HCT116 (cell line): ENCODE results near the gene RNF225. TPM values are rescaled to one million over a fixed set of nuclear protein-coding genes. Genes with fewer than 3 reads are reported as not detected.

Source experiments
- ATAC-seq: fragments of 200-7000 bp; cut with Tn5 transposase; 2 replicates; pipeline ENCODE4 v1.9.1; 2020; ENCODE audit warnings: mild to moderate bottlenecking, moderate library complexity
- BruUV-seq: library from RNA; stranded (reverse); fragments of 400-500 nt; replicated peaks from 2 replicates; lab custom pipeline; 2021; lab: Mats Ljungman, UMichigan
- CTCF ChIA-PET: fragments of 300-600 bp; sonication (Branson Sonifier 250); formaldehyde crosslinking; loops from one replicate; lab custom pipeline; 2021; ENCODE audit warnings: antibody characterized with exemption; lab: Charles Lee
- POLR2A ChIA-PET: fragments of 300-600, 350-600 bp; sonication (Branson Sonifier 250); formaldehyde crosslinking; loops from one replicate; lab custom pipeline; 2021; ENCODE audit warnings: antibody characterized with exemption; lab: Charles Lee
- RAD21 ChIA-PET, 2 experiments: fragments of 300-600 bp; sonication (Branson Sonifier 250); formaldehyde crosslinking; loops; one replicate each; lab custom pipeline; 2023; ENCODE audit warnings: low total read pairs in 2 of 2; ENCODE audit not compliant: uncharacterized antibody in 2 of 2, unreplicated experiment in 2 of 2, low non-redundant PET in 1 of 2; lab: Charles Lee
- DNase-seq: peaks from one replicate; pipeline ENCODE4 v3.0.0-alpha.2; 2010; ENCODE audit warnings: low read depth, low spot score
- H2AFZ ChIP-seq: fragments of 200-600 bp; shearing (Covaris generic), sonication (generic); 2 replicates; pipeline ENCODE4 v1.6.1; 2017; ENCODE audit warnings: low read depth, mixed run types, mixed read lengths, antibody characterized with exemption, low read length; ENCODE audit not compliant: poor library complexity, severe bottlenecking
- H3K27ac ChIP-seq: 2 replicates; pipeline ENCODE4 v1.5.1; 2012; ENCODE audit warnings: low read depth, low read length
- H3K27me3 ChIP-seq: fragments of 200-600 bp; sonication (generic); 2 replicates; pipeline ENCODE4 v1.6.1; 2016; ENCODE audit warnings: mixed run types, low read length, mixed read lengths; ENCODE audit not compliant: insufficient read depth
- H3K36me3 ChIP-seq, 2 experiments: fragments of 200-500 bp in 1 of 2; fragments of 200-600 bp in 1 of 2; sonication (Bioruptor generic) in 1 of 2; sonication (generic) in 1 of 2; 2 replicates each; pipeline versions ENCODE4 v1.5.1 to v1.6.1; 2014 to 2016; ENCODE audit warnings: low read length in 2 of 2, inconsistent platforms in 1 of 2, mixed read lengths in 1 of 2, mixed run types in 1 of 2; ENCODE audit not compliant: insufficient read depth in 2 of 2, control insufficient read depth in 1 of 2
- H3K4me1 ChIP-seq, 2 experiments: fragments of 200-600 bp in 1 of 2; sonication (generic) in 1 of 2; 2 replicates each; pipeline versions ENCODE4 v1.5.1 to v1.6.1; 2012 to 2017; ENCODE audit warnings: low read length in 2 of 2, inconsistent platforms in 1 of 2, mild to moderate bottlenecking in 1 of 2, mixed read lengths in 1 of 2, mixed run types in 1 of 2, moderate library complexity in 1 of 2; ENCODE audit not compliant: insufficient read depth in 2 of 2, control insufficient read depth in 1 of 2
- H3K4me2 ChIP-seq: fragments of 200-600 bp; sonication (generic); 2 replicates; pipeline ENCODE4 v1.6.1; 2017; ENCODE audit warnings: mixed run types, low read length, mixed read lengths
- H3K4me3 ChIP-seq, 2 experiments: fragments of 200-600 bp in 1 of 2; sonication (generic) in 1 of 2; replicated peaks in 1 of 2; 2 replicates each; pipeline ENCODE4 v1.5.1; 2011 to 2016; ENCODE audit warnings: low read length in 2 of 2, control low read depth in 1 of 2, low read depth in 1 of 2, mild to moderate bottlenecking in 1 of 2, mixed read lengths in 1 of 2, mixed run types in 1 of 2
- H3K79me2 ChIP-seq: fragments of 200-600 bp; sonication (generic); 2 replicates; pipeline ENCODE4 v1.6.1; 2017; ENCODE audit warnings: mild to moderate bottlenecking, mixed run types, low read length, moderate library complexity, mixed read lengths; ENCODE audit not compliant: insufficient read depth
- H3K9ac ChIP-seq: fragments of 200-600 bp; sonication (generic); 2 replicates; pipeline ENCODE4 v1.6.1; 2016; ENCODE audit warnings: low read length, mixed read lengths
- H3K9me2 ChIP-seq: fragments of 200-600 bp; sonication (generic), shearing (Covaris generic); 2 replicates; pipeline ENCODE4 v1.6.1; 2017; ENCODE audit warnings: mixed run types, mild to moderate bottlenecking, moderate library complexity; ENCODE audit not compliant: insufficient read depth
- H3K9me3 ChIP-seq, 2 experiments: fragments of 200-500 bp in 1 of 2; fragments of 200-600 bp in 1 of 2; sonication (Bioruptor generic) in 1 of 2; sonication (generic) in 1 of 2; 2 replicates each; pipeline ENCODE4 v1.6.1; 2014 to 2017; ENCODE audit warnings: low read length in 2 of 2, mixed read lengths in 2 of 2, inconsistent platforms in 1 of 2, low read depth in 1 of 2, mild to moderate bottlenecking in 1 of 2, mixed run types in 1 of 2, moderate library complexity in 1 of 2; ENCODE audit not compliant: control insufficient read depth in 1 of 2, insufficient read depth in 1 of 2
- H4K20me1 ChIP-seq: fragments of 200-600 bp; sonication (generic), shearing (Covaris generic); 2 replicates; pipeline ENCODE4 v1.6.1; 2017; ENCODE audit warnings: mixed run types, mild to moderate bottlenecking, moderate library complexity; ENCODE audit not compliant: insufficient read depth
- CBX3 ChIP-seq: IDR thresholded peaks from 2 replicates; pipeline ENCODE4 v1.6.1; 2012; ENCODE audit warnings: low read depth
- CEBPB ChIP-seq: IDR thresholded peaks from 2 replicates; pipeline ENCODE4 v1.6.1; 2012; ENCODE audit warnings: low read depth
- EGR1 ChIP-seq: IDR thresholded peaks from 2 replicates; pipeline ENCODE4 v1.6.1; 2012; ENCODE audit warnings: low read depth
- ELF1 ChIP-seq: IDR thresholded peaks from 2 replicates; pipeline ENCODE4 v1.6.1; 2012; ENCODE audit warnings: low read depth, borderline replicate concordance
- JUND ChIP-seq: IDR thresholded peaks from 2 replicates; pipeline ENCODE4 v1.6.1; 2012
- POLR2AphosphoS5 ChIP-seq: IDR thresholded peaks from 2 replicates; pipeline ENCODE4 v1.6.1; 2011; ENCODE audit warnings: mild to moderate bottlenecking, low read depth, low read length, moderate library complexity
- SRF ChIP-seq: IDR thresholded peaks from 2 replicates; pipeline ENCODE4 v1.6.1; 2012; ENCODE audit warnings: low read depth
- YY1 ChIP-seq: IDR thresholded peaks from 2 replicates; pipeline ENCODE4 v1.6.1; 2011; ENCODE audit warnings: low read length, low read depth, moderate library complexity, mild to moderate bottlenecking; ENCODE audit not compliant: insufficient replicate concordance; ENCODE audit errors: extremely low read depth
- intact Hi-C: fragments of 100-400 bp; cut with micrococcal nuclease; formaldehyde crosslinking; loops from 2 replicates; pipeline ENCODE4 v1.10.0; 2022
- total RNA-seq: library from RNA; stranded (reverse); gene quantifications from one replicate; pipeline ENCODE4 v1.2.1, GENCODE V29; 2021; ENCODE audit not compliant: unreplicated experiment
- TF ChIP-seq, protein P1 (sequence below): IDR thresholded peaks from 2 replicates; pipeline ENCODE4 v1.6.1; 2012; ENCODE audit warnings: low read depth
- TF ChIP-seq, protein P2 (sequence below), 3 experiments: fragments of 200-600 bp in 1 of 3; sonication (generic) in 1 of 3; IDR thresholded peaks in 2 of 3; conservative IDR thresholded peaks in 1 of 3; 2 replicates each; pipeline ENCODE4 v1.5.1; 2012 to 2017; ENCODE audit warnings: low read depth in 2 of 3, low read length in 2 of 3, antibody characterized with exemption in 1 of 3, borderline replicate concordance in 1 of 3, control low read depth in 1 of 3, mild to moderate bottlenecking in 1 of 3, mixed read lengths in 1 of 3, mixed run types in 1 of 3, moderate library complexity in 1 of 3; ENCODE audit not compliant: insufficient read depth in 1 of 3

Gene RNF225
- total RNA-seq, 1 experiment from 2014 or later, result 1.2 TPM

DNA sequence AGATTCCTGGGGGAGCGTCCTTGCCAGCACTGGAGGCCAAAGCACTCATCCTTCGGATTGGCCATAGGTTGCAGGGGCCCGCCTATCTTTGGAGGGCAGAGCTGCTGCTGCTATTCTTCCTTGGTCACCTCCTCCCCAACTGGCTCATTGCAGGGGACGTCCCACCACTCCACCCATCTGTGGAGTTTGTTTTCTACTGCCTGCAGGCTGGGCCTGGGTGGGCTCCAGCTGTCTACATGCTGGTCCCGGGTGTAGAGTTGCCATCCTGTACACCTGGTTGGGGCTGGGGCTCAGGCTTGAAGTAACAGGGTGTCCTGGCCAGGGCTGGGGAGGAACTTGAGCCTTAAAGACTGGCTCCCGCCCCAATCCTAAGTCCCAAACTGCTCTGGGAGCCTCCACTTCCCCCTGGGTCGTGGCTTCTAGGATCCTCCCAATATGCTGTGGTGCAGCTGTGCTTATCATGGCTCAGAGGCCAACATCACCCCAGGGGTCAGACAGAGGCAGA lies 2.1 kb downstream of the RNF225 start:
- CTCF ChIA-PET, result no interaction called here
- POLR2A ChIA-PET, result no interaction called here
- Histone ChIP-seq H3K4me3 (no peak overlapping the region), H3K36me3 (peaks cover 12 to 27% of the 10 kb centered on the region in 2 experiments; a peak in 3 of 4 replicates), H4K20me1 (peaks cover 16% of the 10 kb centered on the region; the same call in 1 of the 2 replicates), H3K79me2 (peaks cover 19% of the 10 kb centered on the region), H3K27ac (no peak overlapping the region), H3K4me1 (peaks cover 31 to 50% of the 10 kb centered on the region in 2 experiments), H2AFZ (no peak overlapping the region), H3K9me2 (no peaks in the 10 kb centered on the region), H3K27me3 (no peaks in the 10 kb centered on the region), H3K9me3 (no peaks in the 10 kb centered on the region), H3K9ac (no peak overlapping the region), H3K4me2 (no peak overlapping the region)
- ATAC-seq (no peak), DNase-seq (no peak)
- intact Hi-C loops, result no loop called here
- RAD21 ChIA-PET, result no interaction called here
- no TSS peak for BruUV-seq
- TF ChIP-seq, protein P1, sequence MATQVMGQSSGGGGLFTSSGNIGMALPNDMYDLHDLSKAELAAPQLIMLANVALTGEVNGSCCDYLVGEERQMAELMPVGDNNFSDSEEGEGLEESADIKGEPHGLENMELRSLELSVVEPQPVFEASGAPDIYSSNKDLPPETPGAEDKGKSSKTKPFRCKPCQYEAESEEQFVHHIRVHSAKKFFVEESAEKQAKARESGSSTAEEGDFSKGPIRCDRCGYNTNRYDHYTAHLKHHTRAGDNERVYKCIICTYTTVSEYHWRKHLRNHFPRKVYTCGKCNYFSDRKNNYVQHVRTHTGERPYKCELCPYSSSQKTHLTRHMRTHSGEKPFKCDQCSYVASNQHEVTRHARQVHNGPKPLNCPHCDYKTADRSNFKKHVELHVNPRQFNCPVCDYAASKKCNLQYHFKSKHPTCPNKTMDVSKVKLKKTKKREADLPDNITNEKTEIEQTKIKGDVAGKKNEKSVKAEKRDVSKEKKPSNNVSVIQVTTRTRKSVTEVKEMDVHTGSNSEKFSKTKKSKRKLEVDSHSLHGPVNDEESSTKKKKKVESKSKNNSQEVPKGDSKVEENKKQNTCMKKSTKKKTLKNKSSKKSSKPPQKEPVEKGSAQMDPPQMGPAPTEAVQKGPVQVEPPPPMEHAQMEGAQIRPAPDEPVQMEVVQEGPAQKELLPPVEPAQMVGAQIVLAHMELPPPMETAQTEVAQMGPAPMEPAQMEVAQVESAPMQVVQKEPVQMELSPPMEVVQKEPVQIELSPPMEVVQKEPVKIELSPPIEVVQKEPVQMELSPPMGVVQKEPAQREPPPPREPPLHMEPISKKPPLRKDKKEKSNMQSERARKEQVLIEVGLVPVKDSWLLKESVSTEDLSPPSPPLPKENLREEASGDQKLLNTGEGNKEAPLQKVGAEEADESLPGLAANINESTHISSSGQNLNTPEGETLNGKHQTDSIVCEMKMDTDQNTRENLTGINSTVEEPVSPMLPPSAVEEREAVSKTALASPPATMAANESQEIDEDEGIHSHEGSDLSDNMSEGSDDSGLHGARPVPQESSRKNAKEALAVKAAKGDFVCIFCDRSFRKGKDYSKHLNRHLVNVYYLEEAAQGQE, result no peak
- TF ChIP-seq CEBPB, result no peak

DNA sequence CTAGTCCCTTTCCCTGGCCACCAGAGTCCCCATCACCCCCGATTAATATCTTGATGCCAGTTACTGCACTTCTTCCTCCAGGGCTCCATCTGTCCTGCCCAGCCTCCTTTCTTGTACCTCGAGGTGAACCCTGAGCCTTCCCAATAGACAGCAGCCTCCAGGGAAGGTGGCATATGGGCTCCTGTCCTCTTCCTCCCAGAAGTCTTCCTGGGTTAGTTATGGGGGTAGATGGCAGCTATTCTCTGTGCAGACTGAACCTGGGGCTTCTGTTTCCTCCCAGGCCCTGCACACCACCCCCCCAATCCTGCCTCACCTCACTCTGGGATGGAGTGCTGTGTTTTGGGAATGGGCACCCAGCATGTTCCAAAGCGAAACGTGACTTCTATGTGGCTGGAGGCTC lies 2.6 kb downstream of the RNF225 start:
- no peaks in the 10 kb centered on the region for H3K27me3 ChIP-seq
- CTCF ChIA-PET, result no interaction called here
- no peaks in the 10 kb centered on the region for H3K9me2 ChIP-seq
- peaks cover 19% of the 10 kb centered on the region for H3K79me2 ChIP-seq
- no peak for TF ChIP-seq ELF1
- no peak for TF ChIP-seq CBX3
- TF ChIP-seq JUND, result no peak
- no peak for TF ChIP-seq SRF
- TF ChIP-seq YY1, result no peak
- no peak for TF ChIP-seq POLR2AphosphoS5
- TF ChIP-seq, protein P2, sequence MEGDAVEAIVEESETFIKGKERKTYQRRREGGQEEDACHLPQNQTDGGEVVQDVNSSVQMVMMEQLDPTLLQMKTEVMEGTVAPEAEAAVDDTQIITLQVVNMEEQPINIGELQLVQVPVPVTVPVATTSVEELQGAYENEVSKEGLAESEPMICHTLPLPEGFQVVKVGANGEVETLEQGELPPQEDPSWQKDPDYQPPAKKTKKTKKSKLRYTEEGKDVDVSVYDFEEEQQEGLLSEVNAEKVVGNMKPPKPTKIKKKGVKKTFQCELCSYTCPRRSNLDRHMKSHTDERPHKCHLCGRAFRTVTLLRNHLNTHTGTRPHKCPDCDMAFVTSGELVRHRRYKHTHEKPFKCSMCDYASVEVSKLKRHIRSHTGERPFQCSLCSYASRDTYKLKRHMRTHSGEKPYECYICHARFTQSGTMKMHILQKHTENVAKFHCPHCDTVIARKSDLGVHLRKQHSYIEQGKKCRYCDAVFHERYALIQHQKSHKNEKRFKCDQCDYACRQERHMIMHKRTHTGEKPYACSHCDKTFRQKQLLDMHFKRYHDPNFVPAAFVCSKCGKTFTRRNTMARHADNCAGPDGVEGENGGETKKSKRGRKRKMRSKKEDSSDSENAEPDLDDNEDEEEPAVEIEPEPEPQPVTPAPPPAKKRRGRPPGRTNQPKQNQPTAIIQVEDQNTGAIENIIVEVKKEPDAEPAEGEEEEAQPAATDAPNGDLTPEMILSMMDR (IDR thresholded peaks at IDR 0.05 in 2 of 3, conservative IDR thresholded peaks at IDR 0.05 in 1 of 3; ENCODE audit: borderline replicate concordance in 1 of 3, insufficient read depth in 1 of 3, low read depth in 2 of 3, low read length in 2 of 3), result no peak
- TF ChIP-seq EGR1, result no peak
- no peak overlapping the region for H3K4me2 ChIP-seq
- POLR2A ChIA-PET, result no interaction called here
- intact Hi-C loops, result no loop called here
- BruUV-seq, result no TSS peak
- DNase-seq, result no peak
- no peak overlapping the region for H3K27ac ChIP-seq
- H3K4me1 ChIP-seq, result peaks cover 29 to 45% of the 10 kb centered on the region in 2 experiments
- H3K9me3 ChIP-seq, result no peaks in the 10 kb centered on the region
- no peak for ATAC-seq
- peaks cover 7 to 22% of the 10 kb centered on the region in 2 experiments; a peak in 3 of 4 replicates for H3K36me3 ChIP-seq
- H4K20me1 ChIP-seq, result peaks cover 11% of the 10 kb centered on the region; the same call in 1 of the 2 replicates
- RAD21 ChIA-PET, result no interaction called here
- no peak overlapping the region for H3K9ac ChIP-seq
- H2AFZ ChIP-seq, result no peak overlapping the region
- H3K4me3 ChIP-seq, result no peak overlapping the region
